WERI-Rb-1 (cell line): ENCODE results near the gene SPRED1.
"Not testable (repeated sequence)": the region's sequence is repeated elsewhere in the genome, so short reads cannot be mapped to it uniquely, and the experiment has no call there.

ENCODE experiments used
- DNase-seq: peaks from one replicate; pipeline ENCODE4 v3.0.0-alpha.2; 2020
- H3K27ac ChIP-seq: fragments of 250-450 bp; sonication (Bioruptor Pico); 2 replicates; pipeline ENCODE4 v1.5.1; 2020; ENCODE audit warnings: mild to moderate bottlenecking, moderate library complexity
- H3K27me3 ChIP-seq: fragments of 250-450 bp; sonication (Bioruptor Pico); 2 replicates; pipeline ENCODE4 v1.5.1; 2021; ENCODE audit warnings: mild to moderate bottlenecking, low read depth, moderate library complexity; ENCODE audit not compliant: insufficient read depth, severe bottlenecking
- H3K36me3 ChIP-seq: fragments of 250-450 bp; sonication (Bioruptor Pico); 2 replicates; pipeline ENCODE4 v1.5.1; 2020; ENCODE audit warnings: mild to moderate bottlenecking, moderate library complexity
- H3K4me3 ChIP-seq: 2 replicates; pipeline ENCODE4 v1.5.1; 2011; ENCODE audit warnings: low read depth, mild to moderate bottlenecking, control low read depth, low read length
- H3K9me3 ChIP-seq: fragments of 250-450 bp; sonication (Bioruptor Pico); 2 replicates; pipeline ENCODE4 v1.5.1; 2021; ENCODE audit warnings: mild to moderate bottlenecking, moderate library complexity; ENCODE audit not compliant: severe bottlenecking
- TF ChIP-seq, protein P1 (sequence below): IDR thresholded peaks from 2 replicates; pipeline ENCODE4 v1.5.1; 2011; ENCODE audit warnings: low read depth, mild to moderate bottlenecking, control low read depth, inconsistent platforms, low read length

SPRED1 gene

GRCh38 chr15:38226608-38227266 is 25.9 kb upstream of the SPRED1 start:
- Histone ChIP-seq H3K27ac (no peak overlapping the region), H3K36me3 (no peaks in the 10 kb centered on the region), H3K27me3 (no peaks in the 10 kb centered on the region), H3K9me3 (no peaks in the 10 kb centered on the region), H3K4me3 (no peak overlapping the region)
- no peak for DNase-seq
- TF ChIP-seq, protein P1, sequence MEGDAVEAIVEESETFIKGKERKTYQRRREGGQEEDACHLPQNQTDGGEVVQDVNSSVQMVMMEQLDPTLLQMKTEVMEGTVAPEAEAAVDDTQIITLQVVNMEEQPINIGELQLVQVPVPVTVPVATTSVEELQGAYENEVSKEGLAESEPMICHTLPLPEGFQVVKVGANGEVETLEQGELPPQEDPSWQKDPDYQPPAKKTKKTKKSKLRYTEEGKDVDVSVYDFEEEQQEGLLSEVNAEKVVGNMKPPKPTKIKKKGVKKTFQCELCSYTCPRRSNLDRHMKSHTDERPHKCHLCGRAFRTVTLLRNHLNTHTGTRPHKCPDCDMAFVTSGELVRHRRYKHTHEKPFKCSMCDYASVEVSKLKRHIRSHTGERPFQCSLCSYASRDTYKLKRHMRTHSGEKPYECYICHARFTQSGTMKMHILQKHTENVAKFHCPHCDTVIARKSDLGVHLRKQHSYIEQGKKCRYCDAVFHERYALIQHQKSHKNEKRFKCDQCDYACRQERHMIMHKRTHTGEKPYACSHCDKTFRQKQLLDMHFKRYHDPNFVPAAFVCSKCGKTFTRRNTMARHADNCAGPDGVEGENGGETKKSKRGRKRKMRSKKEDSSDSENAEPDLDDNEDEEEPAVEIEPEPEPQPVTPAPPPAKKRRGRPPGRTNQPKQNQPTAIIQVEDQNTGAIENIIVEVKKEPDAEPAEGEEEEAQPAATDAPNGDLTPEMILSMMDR = no peak

GRCh38 chr15:38227941-38228340 is 24.7 kb upstream of the SPRED1 start:
- Histone ChIP-seq H3K27ac (no peak overlapping the region), H3K4me3 (no peak overlapping the region), H3K27me3 (no peaks in the 10 kb centered on the region), H3K9me3 (no peaks in the 10 kb centered on the region), H3K36me3 (no peaks in the 10 kb centered on the region)
- TF ChIP-seq, protein P1 = no peak
- no peak for DNase-seq

- no peaks in the 10 kb centered on the region for H3K9me3 ChIP-seq
- H3K4me3 ChIP-seq = no peak overlapping the region
- TF ChIP-seq, protein P1 = no peak
- H3K36me3 ChIP-seq = no peaks in the 10 kb centered on the region
- H3K27ac ChIP-seq = no peak overlapping the region
- H3K27me3 ChIP-seq = no peaks in the 10 kb centered on the region
- no peak for DNase-seq
Measured at GRCh38 chr15:38228618-38229017, 24.0 kb upstream of the SPRED1 start.

DNA sequence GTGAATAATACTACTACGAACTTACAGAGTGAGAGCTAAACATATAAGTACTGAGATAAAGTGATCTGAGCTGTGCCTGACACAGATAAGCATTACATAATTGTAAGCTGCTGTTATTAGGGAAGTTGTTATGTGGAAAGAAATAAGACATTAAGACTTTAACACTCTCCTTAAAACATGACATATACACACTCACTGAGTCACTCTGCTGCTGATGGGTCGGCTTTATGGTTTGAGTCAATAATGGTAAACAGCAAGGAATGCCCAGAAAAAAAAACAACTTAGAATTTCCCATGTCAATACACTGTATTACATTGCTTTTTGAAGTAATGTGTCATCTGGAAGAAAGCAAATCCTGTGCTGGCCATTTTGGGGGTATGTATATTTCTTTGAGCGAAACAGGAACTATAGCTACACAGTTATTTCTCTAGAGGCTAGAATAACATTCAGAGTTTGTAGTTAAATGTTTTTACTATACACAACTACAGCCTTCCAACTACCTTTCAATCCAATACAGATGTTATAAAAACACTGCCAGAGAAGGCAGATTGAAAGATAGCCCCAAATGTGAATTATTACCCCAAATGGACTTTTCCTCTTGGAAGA is 22.8 kb upstream of the SPRED1 start:
- TF ChIP-seq, protein P1 = no peak
- no peak overlapping the region for H3K27ac ChIP-seq
- H3K9me3 ChIP-seq = no peaks in the 10 kb centered on the region
- DNase-seq = no peak
- no peak overlapping the region for H3K4me3 ChIP-seq
- no peaks in the 10 kb centered on the region for H3K27me3 ChIP-seq
- no peaks in the 10 kb centered on the region for H3K36me3 ChIP-seq

DNA sequence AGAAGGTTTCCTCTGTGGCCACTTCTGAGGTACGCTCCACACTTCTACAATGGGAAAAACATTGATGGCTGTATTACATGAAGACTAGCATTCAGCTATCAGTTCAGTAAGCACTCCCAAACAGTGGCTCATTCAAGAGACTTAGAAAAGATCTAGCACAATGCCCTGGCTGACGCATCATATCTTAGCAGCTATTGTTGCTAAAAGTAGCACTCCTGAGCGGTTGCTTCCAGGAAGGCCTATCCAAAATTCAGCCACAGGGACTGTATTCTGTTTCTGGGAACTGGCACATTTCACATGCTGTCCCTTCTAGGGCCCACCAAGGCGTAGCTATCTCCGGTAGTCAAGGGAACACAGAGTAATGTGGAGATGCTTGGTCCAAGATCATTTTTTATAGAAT is 21.2 kb upstream of the SPRED1 start:
- TF ChIP-seq, protein P1 = no peak
- no peak for DNase-seq

GRCh38 chr15:38237021-38237420 is 15.6 kb upstream of the SPRED1 start:
- not testable (repeated sequence) for H3K27me3 ChIP-seq, H3K27ac ChIP-seq, H3K4me3 ChIP-seq, H3K9me3 ChIP-seq, DNase-seq, H3K36me3 ChIP-seq

More for the DNA sequence above, 21.2 kb upstream of the SPRED1 start:
- no peak overlapping the region for H3K4me3 ChIP-seq
- H3K27ac ChIP-seq = no peak overlapping the region
- H3K9me3 ChIP-seq = no peaks in the 10 kb centered on the region
- H3K36me3 ChIP-seq = no peaks in the 10 kb centered on the region
- H3K27me3 ChIP-seq = no peaks in the 10 kb centered on the region
